ENCODE data around the gene MAP3K2. TPM values are rescaled to one million over a fixed set of nuclear protein-coding genes. Genes with fewer than 3 reads are reported as not detected.

The MAP3K2 gene
- total RNA-seq, 1 donor from 2014 or later, result 71.0 TPM

DNA sequence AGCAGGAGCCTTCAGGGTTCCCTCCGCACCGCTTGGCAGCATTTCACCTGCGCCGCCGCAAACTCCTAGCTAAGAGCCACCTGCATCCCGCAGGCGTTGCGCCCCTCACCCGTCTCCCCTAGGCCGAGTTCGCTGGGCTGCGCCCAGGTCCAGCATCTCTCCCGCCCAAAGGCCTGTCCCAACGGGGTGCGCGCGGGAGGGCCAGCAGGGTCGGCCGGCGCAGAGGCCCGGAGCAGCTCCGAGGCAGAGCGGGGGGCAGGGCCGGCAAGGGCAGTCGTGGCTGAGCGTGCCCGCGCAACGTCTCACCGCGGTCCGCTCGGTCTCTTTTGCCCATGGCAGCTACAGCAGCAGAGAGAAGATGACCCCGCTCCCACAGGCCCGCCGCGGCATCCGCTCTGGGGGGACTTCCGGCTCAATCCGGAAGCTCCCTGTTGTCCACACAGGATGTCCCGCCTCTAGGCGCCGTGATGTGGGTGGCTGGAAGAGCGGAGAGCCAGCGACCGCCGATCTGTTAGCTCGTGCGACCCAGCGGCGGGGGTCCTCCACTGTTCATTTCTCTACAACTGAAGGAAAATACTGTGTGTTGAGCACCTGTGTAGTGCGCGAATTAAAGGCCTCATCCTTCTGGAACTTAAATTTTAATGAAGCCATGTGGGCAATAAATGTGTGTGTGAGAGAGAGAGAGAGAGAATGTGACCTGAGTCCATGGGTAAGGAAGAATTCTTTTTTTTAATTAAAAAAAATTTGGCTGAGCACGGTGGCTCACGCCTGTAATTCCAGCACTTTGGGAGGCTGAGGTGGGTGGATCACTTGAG lies 93.8 kb downstream of the MAP3K2 start, which contains the start of gene ERCC3:
TSS of gene ERCC3 (minus strand) at position 397 of the 815 bp plus-strand sequence. CDS start at position 334, 63 bp downstream.
- peak; percentile 79 for DNase-seq (ENCODE audit: low spot score)

DNA sequence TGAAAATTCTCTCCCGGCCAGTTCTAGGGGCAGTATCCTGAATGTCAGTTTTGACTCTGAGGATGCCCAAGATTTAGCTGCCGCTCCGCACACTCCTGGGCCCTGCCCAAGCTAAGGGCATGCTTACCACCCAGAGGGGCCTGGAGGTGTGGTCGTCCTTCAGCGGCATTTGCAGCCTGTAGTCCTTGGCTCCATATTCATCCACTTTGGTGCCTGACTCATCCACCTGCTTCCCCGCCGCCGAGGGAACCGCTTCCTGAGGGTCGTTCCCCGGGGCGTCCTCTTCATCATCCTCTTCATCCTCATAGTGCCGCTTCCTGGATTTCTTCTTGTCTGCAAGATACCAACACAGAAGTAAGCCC lies 94.4 kb downstream of the MAP3K2 start:
- DNase-seq (ENCODE audit: low spot score), result no peak

DNA sequence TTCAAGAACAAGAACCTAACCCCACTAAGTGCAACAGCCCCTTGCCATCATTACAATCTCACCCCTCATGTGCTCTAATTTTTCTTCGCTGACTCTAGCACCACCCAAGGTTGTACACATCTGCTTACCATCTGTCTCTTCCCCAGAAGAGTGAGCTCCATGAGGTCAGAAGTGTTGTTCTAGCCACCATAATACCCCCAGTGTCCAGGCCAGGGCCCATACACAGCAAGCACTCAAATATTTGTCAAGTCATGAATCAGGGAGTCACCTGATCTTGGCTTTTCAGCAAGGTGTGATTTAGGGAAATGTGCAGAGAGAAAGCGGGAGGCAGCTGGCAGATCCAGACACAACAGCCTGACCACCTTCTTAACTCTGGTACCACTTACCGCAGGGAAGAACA lies 99.5 kb downstream of the MAP3K2 start:
- no peak for DNase-seq (ENCODE audit: low spot score)

DNA sequence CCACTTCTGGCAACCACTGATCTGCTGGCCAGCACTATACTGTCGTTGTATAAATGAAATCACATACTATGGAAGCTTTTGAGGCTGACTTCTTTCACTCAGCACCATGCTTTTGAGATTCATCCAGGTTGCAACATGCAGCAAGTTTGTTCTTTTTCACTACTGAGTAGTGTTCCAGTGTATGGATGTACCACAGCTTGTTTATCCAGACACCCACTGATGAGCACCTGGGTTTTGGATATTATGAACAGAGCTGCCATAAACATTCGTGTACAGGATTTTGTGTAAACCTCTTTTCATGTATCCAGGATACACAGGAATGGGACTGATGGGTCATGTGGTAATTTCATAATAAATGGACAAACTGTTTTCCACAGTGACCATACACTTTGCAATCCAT lies 104.5 kb downstream of the MAP3K2 start:
- DNase-seq (ENCODE audit: low spot score), result no peak

DNA sequence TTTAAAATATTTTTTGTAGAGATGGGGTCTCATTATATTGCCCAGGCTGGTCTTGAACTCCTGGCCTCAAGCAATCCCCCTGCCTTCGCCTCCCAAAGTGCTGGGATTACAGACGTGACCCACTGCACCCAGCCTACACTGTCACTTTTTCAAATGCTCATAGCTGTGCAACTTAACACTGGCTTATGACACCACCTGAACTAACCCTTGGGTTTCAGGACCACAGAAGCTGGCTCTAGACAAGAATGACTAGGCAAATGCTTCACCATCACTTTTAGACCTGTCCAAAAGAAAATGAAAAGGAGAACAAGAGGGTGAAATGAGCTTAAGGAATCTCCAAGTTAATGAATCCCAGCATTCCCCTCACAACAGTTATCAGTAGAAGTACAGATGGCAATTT lies 107.1 kb downstream of the MAP3K2 start:
- DNase-seq (ENCODE audit: low spot score), result no peak

DNA sequence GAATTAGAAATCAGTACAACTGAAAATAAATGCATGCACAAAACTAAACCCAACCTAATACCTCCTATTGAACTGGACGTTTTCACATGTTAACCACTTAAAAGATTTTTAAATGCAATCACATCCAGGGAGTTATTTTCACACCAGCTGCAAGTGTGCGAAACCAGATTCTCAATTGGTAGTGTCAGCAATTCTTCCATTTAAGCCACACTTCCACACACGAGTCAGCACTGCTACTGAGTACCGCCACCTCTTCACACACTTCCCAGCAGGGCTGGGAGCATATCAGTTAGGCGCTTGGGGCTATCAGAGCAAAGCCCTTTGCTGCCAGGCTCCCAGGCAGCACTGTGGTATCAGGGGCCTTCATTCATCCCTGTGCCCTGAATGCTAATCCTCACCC lies 108.0 kb downstream of the MAP3K2 start:
- no peak for DNase-seq (ENCODE audit: low spot score)

DNA sequence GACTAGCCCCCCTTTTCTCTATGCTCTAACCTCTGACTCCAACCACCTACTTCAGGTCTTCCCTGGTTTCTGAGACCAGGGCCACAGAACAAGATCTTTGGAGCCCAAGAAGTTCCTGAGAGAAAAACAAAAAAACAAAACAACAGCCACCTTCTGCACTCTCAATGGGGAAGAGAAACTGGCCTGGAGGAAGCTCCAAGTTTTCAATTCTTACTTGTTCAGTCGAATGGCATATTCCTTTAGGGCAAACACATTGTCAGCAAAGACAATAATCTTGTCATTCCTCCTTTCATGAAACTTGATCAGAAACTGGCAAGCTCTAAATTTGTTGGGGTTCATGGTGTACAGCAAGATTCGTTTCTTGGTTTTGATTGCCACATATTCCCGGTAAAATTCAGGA lies 108.8 kb downstream of the MAP3K2 start:
- no peak for DNase-seq (ENCODE audit: low spot score)

DNA sequence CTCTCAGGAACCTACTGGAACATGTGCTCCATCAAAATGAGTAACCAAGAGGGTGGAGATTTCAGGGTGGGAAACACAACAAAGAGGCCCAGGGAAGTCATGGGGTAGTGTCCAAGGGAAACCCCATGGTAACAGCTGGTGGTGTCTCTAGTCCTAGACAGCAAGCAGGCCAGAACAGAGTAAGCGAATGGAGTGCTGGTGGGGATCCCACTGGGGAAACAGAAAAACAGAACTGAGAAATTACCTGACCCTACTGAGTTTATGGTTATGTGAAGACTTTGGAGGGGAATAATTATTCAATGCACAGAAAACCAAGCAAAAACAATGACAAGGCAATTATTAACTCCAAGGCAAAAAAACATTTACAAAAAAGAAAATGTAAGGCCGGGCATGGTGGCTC lies 110.7 kb downstream of the MAP3K2 start:
- DNase-seq (ENCODE audit: low spot score), result no peak

DNA sequence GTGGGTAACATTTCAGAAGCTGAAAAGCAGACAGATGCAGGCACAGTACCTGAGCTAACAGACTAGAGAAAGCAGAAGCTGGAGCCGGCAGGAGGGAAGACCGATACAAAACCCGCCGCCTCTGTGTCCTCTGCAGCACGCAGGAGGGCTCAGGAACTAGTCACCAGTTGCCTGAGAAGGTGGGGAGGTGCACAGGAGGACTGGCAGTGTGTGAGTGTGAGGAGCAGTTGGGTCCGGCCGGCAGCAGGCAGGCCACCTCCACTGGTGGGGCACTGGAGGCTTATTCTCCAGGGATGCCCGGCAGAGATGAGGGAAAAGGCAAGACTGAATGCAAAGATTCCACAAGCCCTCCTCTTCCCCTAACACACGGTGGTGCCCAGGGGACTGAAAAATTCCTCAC lies 112.0 kb downstream of the MAP3K2 start:
- DNase-seq (ENCODE audit: low spot score), result no peak

DNA sequence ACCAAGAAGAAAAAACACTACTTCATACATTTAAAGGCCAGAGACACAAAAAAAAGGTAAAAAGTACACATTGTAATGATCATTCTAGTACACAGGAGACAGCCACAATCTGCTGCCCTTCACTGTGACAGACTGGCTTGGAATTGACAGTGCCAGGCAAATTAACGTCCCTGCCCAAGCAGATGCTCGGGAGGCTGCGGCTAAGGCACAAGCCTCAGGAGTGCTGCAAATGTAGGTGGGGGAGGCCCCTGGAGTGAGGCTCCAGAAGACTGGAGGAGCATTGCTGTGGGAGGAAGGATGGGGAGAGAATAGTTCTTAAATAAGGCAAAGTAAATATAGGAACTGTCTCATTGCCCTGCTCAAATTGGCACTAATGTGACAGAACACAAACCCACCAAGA lies 112.4 kb downstream of the MAP3K2 start:
- DNase-seq (ENCODE audit: low spot score), result no peak

DNA sequence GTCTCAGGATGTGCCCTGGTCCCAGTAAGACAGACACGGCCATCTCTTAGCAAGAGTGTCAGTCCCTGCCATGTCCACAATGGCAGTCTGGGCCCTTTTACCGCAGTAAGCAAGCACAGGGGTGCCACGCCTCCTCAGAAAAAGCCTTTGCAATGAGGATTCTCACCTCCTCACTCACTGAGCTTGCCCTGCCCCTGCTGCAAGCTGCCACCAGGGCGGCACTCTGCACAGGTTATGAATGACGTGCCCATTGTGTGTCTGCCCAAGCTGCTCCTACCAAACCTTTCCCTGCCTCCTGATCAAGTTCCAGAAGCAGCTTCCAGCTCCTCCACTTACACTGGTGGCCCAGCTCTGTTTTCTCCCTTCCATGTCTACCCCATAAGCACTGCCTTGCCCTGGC lies 117.1 kb downstream of the MAP3K2 start:
- DNase-seq (ENCODE audit: low spot score), result no peak

DNA sequence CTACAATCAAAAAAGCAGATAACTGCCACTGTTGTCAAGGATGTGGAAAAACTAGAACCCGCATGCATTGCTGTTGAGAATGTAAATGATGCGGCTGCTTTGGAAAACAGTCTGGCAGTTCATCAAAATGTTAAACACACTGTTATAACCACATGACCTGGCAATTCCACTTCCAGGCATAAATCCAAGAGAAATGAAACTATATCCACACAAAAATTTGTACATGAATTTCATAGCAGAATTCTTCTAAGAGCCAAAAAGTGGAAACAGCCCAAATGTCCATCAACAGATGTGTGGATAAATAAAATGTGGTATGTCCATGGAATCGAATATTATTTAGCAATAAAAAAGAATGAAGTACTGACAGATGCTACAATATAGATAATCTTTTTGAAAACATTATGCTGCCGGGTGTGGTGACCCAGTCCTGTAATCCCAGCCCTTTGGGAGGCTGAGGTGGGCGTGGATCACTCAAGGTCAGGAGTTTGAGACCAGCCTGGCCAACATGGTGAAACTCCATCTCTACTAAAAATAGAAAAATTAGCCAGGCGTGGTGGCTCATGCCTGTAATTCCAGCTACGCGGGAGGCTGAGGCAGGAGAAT lies 125.9 kb downstream of the MAP3K2 start:
- DNase-seq (ENCODE audit: low spot score), result no peak

DNA sequence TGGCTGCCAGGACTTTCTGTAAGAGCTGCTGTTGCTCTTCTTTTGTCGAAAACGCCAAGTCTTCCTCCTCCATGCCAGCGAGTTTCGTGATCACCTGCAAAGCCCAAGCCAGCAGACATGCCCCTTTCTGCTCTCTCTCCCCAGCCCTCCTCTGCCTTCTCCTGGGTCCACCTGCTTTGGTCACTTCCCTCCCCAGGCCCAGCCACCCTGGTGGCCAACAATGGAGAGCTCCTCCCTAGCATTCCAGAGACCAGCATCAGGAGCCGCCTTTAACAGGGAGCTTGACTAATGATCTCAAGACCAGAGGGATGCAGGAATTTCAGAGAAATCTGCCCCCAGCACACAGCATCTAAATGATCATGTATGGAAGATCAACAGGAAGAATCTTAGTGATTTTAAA lies 128.4 kb downstream of the MAP3K2 start:
- DNase-seq (ENCODE audit: low spot score), result no peak

DNA sequence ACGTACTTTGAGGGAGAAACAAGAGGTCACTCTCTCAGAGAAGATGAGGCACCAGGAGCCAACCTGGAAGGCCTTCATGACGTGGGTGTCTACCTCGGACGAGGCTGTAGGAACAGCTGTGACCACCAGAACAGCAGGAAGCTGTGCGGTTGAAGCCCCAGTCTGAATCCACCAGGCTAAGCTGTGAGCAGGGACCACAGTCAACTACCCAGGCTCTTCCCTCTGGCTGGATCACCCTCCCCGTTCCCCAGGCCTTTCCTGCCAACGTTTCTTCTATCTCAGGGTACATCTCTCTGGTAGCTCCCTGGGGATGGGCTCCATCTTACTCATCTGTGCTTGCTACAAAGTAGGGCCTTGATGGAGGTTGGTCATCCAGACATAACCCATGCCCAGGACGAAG lies 130.9 kb downstream of the MAP3K2 start:
- DNase-seq (ENCODE audit: low spot score), result no peak

DNA sequence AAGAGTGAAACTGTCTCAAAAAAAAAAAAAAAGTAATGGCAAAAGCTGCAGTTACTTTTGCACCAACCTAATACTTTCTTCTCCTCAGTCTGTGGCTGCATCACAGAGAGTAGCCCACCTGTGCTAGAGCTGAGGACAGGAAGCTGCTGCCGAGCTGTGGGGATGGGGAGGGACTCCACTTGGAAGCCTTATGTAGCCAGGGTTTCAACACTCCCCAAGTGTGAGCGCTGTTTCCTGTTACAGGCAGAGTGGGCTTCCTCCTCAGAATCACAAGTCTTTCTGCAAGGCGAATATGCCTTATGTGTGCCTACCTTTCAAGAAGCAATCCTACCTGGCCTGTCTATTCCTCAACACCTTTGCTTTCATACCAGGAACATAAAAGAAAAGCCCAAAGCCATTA lies 131.4 kb downstream of the MAP3K2 start:
- DNase-seq (ENCODE audit: low spot score), result no peak

DNA sequence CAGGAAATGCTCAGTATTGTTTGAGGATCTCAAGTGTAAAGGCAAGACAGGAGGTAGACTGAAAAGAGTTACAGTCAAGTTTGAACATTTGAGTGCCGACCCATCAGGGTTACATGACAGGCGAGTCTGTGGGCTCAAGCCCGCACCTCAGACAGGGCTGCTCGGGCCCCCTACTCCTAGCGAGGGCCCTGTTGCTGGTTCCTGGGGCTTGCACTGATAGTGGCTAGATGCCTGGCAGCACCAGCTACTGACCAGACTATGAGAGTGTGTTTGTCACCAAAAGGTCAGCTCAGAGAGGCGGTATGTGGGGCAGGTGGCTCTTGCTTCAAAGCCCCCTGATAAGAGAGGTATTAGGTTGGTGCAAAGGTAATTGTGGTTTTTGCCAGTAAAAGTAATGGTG lies 132.1 kb downstream of the MAP3K2 start:
- DNase-seq (ENCODE audit: low spot score), result no peak

DNA sequence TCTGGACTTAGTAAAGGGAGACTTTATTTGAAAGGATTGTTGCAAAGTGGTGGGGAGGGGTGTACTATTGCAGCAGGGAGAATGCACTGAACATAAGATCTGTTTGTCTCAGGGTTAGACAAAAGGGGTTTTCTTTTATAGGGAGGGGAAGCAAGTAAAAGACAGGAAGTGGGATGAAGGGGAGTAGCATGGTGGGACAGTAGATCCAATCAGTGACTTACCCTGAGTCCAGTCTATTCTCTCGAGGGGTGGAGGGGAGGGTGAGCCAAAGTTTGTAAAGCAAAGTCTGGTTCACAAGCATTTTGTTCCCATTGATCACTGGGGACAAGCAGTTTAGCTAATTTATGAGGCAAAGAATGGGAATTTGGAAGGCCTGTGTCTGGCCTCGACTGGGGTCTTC lies 132.6 kb downstream of the MAP3K2 start:
- no peak for DNase-seq (ENCODE audit: low spot score)

DNA sequence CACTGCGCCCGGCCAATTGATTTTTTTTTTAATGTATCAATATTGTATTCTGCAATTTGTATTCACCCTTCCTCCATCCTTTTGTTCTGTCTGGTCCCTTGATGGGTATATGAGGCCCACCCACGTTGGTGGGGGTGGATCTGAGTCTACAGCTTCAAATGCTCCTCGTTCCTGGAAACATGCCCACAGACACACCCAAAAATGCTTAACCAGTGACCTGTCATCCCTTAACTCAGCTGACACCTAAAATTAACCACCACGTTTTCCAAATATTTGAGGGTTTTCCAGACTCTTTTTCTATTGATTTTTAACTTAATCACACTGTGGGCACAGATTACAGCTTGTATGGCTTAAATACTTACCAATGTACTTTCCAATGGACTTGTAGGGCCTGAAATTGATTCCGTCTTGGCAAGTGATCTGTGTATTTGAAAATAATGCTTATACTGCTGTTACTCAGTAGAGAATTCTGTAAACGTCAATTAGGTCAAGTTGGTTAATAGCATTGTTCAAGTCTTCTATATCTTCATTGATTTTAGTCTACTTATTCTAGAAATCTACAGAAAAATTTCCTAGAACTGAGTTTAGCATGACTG lies 133.3 kb downstream of the MAP3K2 start:
- no peak for DNase-seq (ENCODE audit: low spot score)

Other genes with a start within 250 kb of the MAP3K2 start
- gene CYP27C1, start 167.7 kb downstream of the MAP3K2 start, total RNA-seq, result 0.26 TPM
- gene ERCC3, start 93.8 kb downstream of the MAP3K2 start, total RNA-seq, result 34.7 TPM
- gene PROC, start 30.5 kb upstream of the MAP3K2 start, total RNA-seq, result 3.3 TPM
- gene IWS1, start 138.5 kb upstream of the MAP3K2 start, total RNA-seq, result 37.7 TPM
- gene MYO7B, start 147.7 kb upstream of the MAP3K2 start, total RNA-seq, result 125 TPM

Measured in mucosa of gallbladder (tissue), 1 donor.